ENCODE results near the gene SPEM3.

Gene SPEM3

GRCh38 chr17:7428557-7428956 lies at the start of gene SPEM3:
Gene SPEM3 (plus strand): TSS chr17:7428857. CDS start chr17:7428903, 46 bp downstream.
- no peak for DNase-seq (ENCODE audit: low spot score)

DNA sequence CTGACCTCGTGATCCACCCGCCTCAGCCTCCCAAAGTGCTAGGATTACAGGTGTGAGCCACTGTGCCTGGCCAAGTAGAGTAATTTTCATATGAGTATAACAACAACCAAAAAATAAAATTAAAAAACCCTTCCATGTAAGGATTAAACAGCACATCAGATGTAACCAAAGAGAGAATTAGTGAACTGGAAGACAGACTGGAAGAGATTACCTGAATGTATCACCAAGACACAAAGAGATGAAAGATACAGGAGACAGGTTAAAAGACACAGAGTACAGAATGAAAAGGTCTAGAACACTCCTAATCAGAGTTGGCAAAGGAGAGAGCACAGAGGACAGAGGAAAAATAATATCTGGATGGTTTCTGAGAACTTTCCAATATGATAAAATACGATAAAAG lies 49.5 kb upstream of the SPEM3 start:
- DNase-seq (ENCODE audit: low spot score), result no peak

DNA sequence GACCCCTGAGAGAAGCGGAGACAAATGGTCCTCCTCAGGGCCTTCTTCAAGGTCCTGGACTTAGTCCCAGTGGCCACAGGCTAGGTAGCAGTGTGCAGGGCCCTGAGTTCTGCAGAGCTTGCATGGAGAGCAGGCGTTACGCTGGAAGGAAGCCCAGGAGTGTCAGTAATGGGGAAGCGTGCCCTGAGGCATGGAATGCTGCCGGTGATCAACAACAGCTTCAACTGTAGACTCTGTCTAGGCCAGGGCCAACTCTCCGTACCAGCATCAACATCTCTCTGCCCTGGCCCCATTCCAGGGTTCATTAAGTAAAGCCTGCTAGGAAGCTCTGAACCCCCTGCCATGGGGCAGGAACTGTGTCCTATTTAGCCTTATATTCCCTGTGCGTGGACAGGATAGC lies 48.3 kb upstream of the SPEM3 start:
- no peak for DNase-seq (ENCODE audit: low spot score)

DNA sequence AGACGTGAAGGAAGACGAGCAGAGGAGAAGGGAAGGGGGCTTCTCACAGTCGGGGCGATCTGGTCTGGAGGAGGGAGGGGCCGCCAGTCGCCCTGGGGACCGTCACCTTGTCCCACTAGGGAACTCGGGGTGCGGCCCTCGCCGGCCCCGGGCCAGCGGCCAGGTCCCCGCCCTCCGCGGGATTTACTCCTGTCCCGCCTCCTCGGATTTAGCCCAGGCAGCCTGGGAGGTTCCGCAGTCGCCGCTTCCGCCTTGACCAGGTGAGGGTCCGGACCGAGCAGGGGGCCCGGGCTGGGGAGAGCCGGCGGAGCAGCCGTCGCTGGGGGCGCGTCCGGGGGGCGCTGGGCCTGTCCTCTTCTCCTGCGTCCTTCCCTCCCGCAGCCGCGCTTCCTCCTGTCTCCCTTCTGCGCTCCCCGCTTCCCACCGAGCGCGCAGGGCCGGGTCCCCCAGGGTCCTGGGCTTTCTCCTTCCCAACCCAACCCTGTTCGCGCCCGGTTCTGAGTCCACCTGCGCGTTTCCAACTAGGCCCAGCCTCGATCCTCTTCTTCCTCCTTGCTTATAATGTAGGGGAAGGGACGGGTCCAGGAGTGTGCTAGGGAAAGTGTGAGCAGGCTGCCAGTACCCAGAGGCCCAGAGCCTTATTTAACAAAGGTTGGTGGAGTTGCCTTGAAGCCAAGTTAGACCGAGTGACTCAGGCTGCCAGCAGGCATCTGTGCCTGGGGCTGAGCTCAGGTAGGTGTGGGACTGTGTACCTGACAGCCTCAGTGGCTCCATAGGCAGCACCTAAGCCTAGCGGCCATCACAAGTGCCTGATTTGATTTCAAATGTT lies 47.6 kb upstream of the SPEM3 start, which contains the start of gene TNK1:
TSS of gene TNK1 (plus strand) at position 235 of the 829 bp plus-strand sequence. CDS start 1,838 bp downstream, outside the sequence.
- DNase-seq (ENCODE audit: low spot score), result no peak

- no peak for DNase-seq (ENCODE audit: low spot score)
Measured at GRCh38 chr17:7382901-7383300, 45.8 kb upstream of the SPEM3 start.

GRCh38 chr17:7383371-7383741 lies 45.3 kb upstream of the SPEM3 start:
- no peak for DNase-seq (ENCODE audit: low spot score)

DNA sequence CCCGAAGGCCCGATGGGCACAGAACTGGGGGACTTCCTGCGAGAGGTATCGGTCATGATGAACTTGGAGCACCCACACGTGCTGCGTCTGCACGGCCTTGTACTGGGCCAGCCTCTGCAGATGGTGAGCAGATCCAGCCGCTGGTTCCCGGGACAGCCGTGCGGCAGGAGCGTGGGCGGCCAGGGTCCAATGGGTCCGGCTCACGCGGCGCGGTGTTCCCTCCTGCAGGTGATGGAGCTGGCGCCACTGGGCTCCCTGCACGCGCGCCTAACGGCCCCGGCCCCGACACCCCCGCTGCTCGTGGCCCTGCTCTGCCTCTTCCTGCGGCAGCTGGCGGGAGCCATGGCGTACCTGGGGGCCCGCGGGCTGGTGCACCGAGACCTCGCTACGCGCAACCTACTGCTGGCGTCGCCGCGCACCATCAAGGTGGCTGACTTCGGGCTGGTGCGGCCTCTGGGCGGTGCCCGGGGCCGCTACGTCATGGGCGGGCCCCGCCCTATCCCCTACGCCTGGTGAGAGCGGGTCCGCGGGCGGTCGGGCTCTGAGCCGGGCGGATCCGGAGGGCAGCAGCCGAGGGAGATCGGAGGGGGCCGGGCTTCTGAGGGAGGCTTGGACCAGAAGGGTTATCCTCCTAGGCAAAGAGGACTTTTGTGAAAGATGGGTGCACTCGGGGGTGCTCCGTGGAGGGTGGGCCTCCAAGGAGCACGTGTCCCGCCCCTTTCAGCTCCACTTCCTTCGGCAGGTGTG lies 44.7 kb upstream of the SPEM3 start:
- no peak for DNase-seq (ENCODE audit: low spot score)

DNA sequence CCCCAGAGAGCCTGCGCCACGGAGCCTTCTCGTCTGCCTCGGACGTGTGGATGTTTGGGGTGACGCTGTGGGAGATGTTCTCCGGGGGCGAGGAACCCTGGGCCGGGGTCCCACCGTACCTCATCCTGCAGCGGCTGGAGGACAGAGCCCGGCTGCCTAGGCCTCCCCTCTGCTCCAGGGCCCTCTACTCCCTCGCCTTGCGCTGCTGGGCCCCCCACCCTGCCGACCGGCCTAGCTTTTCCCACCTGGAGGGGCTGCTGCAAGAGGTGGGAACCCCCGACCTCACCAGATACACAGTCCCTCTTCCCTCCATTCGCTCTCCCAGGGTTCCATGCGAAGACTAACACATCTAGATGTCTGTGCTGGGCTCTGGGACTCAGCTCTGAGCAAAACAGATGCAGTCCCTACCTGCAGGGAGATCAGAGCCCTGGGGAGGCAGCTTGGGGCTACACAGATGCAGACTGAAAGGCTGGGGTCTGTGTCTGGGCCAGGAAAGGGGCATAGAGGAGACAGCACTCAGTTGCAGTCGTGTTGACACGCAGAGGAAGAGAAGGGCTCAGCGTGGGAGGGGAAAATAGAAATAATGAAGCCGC lies 44.1 kb upstream of the SPEM3 start:
- DNase-seq (ENCODE audit: low spot score), result no peak

DNA sequence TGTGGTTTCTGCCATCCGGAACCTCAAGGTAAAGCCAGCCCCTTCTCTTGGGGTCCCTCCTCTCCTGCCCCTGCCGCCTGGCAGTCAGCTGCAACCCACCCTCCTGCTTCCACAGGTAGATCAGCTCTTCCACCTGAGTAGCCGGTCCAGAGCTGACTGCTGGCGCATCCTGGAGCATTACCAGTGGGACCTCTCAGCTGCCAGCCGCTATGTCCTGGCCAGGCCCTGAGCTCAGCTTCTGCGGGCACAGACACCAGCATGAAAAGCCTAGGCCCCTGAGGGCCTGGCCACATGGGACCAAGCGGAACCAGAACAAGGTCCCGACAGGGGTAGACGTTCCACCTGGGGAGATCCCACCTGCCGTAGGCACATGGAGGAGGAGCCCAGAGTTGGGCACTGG lies 39.8 kb upstream of the SPEM3 start:
- DNase-seq (ENCODE audit: low spot score), result no peak

DNA sequence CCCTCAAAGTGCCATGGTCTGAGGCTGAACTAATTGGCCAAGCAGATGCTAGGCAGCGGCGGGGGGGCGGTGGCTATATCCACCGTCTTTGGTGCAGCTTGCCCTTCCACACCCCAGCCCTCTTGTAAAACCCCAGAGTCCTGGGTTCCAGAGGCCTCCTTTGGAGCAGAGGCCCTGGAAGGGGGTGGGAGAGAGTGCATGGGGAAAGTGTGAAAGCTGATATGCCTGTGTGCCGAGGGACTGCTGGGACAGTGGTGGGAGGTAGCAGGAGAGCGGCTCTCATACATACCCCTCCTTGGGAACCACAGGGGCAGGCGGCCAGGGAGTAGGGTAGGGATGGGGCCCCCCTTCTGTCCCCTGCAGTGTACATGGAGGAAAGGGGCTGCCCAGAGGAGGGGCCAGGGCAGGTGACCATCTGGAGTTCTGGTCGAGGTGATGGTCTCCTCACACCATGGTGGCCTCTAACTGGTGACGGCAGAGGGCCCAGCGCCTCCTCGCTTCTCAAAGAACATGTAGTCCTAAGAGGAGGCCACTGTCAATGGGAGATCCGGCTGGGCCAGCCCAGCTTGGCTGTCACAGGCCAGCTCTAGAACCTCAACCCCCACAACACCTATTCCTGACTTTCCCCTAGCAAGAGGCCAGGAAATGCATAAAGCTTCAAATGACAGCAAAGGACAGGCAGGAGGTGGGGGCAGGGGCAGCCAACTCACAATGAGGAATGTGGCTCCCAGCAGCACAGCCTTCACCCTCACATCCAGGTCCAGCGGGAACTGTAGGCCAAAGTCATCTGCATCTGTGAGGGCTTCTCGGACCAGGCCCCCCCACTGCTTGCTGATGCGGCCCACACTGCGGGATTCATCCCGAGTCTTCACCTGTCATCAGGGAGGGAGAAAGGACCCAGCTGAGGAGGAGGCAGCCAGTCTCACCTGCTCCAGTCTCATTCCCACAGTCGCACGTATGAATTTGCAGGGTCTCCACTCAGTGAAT lies 38.4 kb upstream of the SPEM3 start:
- no peak for DNase-seq (ENCODE audit: low spot score)

GRCh38 chr17:7391307-7391706 lies 37.4 kb upstream of the SPEM3 start:
- DNase-seq (ENCODE audit: low spot score), result no peak

- DNase-seq (ENCODE audit: low spot score), result no peak
Measured at GRCh38 chr17:7392696-7393612, 35.7 kb upstream of the SPEM3 start.

GRCh38 chr17:7393613-7394451 lies 34.8 kb upstream of the SPEM3 start:
- no peak for DNase-seq (ENCODE audit: low spot score)

- DNase-seq (ENCODE audit: low spot score), result peak; percentile 91
Measured at GRCh38 chr17:7394452-7395191, 34.0 kb upstream of the SPEM3 start, which contains the start of gene PLSCR3. Gene PLSCR3 (minus strand): TSS chr17:7394525. CDS start chr17:7394110, 415 bp downstream.

DNA sequence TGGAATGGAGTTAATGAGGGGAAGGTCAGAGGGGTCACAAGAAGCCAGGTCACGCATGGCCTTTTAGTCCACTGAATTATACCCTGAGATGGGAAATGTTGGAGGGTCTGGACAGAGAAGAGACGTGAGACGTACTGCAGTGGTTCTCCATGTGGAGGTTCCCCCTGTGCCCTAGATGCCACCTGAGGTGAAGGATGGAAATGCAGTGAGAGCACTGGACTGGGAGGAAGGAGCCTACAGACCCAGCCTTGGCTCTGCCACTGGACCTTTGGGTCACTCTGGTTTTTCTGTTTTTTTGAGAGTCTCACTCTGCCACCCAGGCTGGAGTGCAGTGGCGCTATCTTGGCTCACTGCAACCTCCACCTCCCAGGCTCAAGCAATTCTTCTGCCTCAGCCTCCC lies 32.5 kb upstream of the SPEM3 start:
- no peak for DNase-seq (ENCODE audit: low spot score)

DNA sequence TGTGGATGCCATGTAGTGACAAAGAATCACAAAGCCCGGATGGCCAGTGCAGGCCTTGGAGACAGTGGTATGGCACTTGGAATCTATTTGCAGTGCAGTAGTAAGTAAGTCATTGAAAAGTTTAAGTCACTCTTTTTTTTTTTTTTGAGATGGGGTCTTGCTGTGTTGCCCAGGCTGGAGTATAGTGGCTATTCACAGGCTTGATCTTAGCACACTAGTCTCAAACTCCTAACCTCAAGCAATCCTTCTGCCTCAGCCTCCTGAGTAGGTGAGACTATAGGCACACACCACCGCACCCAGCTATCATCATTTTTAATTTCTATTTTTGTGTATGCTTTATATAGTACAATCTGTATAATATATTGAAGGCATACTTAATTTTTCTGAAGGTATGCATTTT lies 30.0 kb upstream of the SPEM3 start:
- no peak for DNase-seq (ENCODE audit: low spot score)

- DNase-seq (ENCODE audit: low spot score), result peak; percentile 83
Measured at GRCh38 chr17:7403043-7403726, 25.5 kb upstream of the SPEM3 start.

GRCh38 chr17:7403727-7403976 lies 25.0 kb upstream of the SPEM3 start:
- DNase-seq (ENCODE audit: low spot score), result no peak

Measured in left forelimb (tissue), 1 donor.